Activated naive CD8-positive, alpha-beta T cell treated with anti-CD3 and anti-CD28 coated beads for 36 hours (primary cell): ENCODE data around the gene LYL1. TPM values are rescaled to one million over a fixed set of nuclear protein-coding genes. Genes with fewer than 3 reads are reported as not detected.
A peak's percentile ranks its signal among the peaks of the same experiment; 100 is the strongest.

Experiments
- DNase-seq: peaks from one replicate; pipeline ENCODE4 v3.0.0; 2021
- H3K27ac Mint-ChIP-seq: one replicate; pipeline ENCODE4 v1.8.0; 2022; ENCODE audit warnings: mild to moderate bottlenecking, moderate library complexity, mixed read lengths
- H3K27me3 Mint-ChIP-seq: one replicate; pipeline ENCODE4 v1.8.0; 2022; ENCODE audit warnings: mild to moderate bottlenecking, mixed read lengths
- H3K36me3 Mint-ChIP-seq: one replicate; pipeline ENCODE4 v1.8.0; 2021; ENCODE audit warnings: mild to moderate bottlenecking, mixed read lengths
- H3K4me1 Mint-ChIP-seq: one replicate; pipeline ENCODE4 v1.8.0; 2021; ENCODE audit warnings: mixed read lengths
- H3K4me3 Mint-ChIP-seq: one replicate; pipeline ENCODE4 v1.8.0; 2022; ENCODE audit warnings: mild to moderate bottlenecking, moderate library complexity, mixed read lengths
- H3K9me3 Mint-ChIP-seq: one replicate; pipeline ENCODE4 v1.8.0; 2022; ENCODE audit warnings: mixed read lengths
- total RNA-seq, 2 experiments: library from RNA; stranded (reverse); gene quantifications; one replicate each; pipeline ENCODE4 v1.2.3, GENCODE V29; 2021

The LYL1 gene
- total RNA-seq, 2 experiments from 2014 or later, result 2.6 to 2.9 TPM

DNA sequence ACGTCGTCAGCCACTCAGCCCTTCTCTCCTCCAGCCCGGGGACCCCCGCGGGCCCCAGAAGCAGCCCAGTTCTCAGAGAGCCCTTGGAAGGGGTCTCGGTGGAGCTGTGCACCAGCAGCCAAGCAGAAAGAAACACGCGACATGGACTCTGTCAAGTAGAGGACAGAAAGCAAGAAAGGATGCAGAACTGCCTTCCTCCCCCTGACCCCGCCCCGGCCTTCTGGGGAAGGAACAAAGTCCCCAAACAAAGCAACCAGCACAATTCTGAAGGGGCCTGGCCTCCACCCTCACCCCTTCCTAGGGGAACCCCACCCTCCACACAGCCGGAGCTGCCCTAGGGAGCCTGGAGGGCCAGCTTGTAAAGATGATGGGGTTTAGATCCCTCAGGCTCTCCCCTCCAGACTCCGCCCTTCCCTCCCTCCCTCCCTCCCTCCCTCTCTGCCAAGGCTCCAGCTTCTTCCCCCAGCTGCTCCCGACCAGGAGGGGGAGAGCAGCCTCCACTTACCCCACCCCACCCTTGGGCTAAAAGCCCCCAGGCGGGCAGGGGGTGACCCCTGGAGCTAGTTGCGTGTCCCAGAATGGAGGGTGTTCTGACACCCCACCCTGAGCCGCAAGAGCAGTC, 7.8 kb downstream of the LYL1 start:
- no peak for DNase-seq
- H3K4me1 Mint-ChIP-seq, result peaks cover 27% of the 10 kb centered on the region
- peaks cover 2% of the 10 kb centered on the region for H3K36me3 Mint-ChIP-seq
- H3K4me3 Mint-ChIP-seq, result no peak overlapping the region
- no peak overlapping the region for H3K27ac Mint-ChIP-seq
- peaks cover under 1% of the 10 kb centered on the region for H3K9me3 Mint-ChIP-seq
- H3K27me3 Mint-ChIP-seq, result peaks cover 47% of the 10 kb centered on the region

- Mint-ChIP-seq H3K27me3 (peaks cover 45% of the 10 kb centered on the region), H3K27ac (no peak overlapping the region), H3K36me3 (no peaks in the 10 kb centered on the region), H3K9me3 (no peaks in the 10 kb centered on the region), H3K4me3 (no peak overlapping the region), H3K4me1 (peaks cover 24% of the 10 kb centered on the region)
- DNase-seq, result no peak
These were observed 8.6 kb downstream of the LYL1 start for GRCh38 chr19:13094106-13094504.

DNA sequence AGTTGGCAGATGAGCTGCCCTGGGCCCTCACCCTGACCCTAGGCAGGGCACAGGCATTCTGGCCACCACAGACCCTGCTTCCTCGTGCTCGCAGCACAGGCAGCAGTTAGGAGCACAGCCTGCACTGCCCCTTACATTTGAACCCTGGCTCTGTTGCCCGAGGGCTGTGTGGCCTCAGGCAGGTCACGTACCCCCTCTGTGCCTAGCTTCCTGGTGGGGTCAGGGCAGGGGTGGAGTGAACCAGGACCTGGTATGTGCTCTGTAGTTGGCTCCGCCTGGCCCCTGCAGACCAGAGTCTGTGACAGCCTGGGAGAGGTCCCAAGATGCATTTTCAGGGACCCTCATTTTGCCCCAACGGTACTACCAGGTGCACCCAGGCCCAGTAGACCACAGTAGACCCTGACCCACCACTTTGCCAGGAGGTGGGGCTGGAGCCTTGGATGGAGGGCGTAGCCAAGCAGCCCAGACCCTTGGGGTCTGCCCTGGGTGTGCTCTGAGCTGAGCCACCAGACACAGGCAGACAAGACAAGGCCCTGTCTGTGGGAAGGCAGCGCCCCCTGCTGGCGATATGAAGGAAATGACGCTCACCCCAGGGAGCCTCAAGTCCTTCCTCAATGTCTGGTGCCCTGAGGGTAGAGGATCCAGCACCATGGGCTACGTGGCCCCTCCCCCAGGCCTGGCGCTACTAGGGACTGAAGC, 9.1 kb downstream of the LYL1 start:
- Mint-ChIP-seq H3K36me3 (no peaks in the 10 kb centered on the region), H3K4me1 (peaks cover 21% of the 10 kb centered on the region), H3K4me3 (no peak overlapping the region), H3K9me3 (no peaks in the 10 kb centered on the region), H3K27ac (no peak overlapping the region), H3K27me3 (peaks cover 40% of the 10 kb centered on the region)
- peak; percentile 76 for DNase-seq

DNA sequence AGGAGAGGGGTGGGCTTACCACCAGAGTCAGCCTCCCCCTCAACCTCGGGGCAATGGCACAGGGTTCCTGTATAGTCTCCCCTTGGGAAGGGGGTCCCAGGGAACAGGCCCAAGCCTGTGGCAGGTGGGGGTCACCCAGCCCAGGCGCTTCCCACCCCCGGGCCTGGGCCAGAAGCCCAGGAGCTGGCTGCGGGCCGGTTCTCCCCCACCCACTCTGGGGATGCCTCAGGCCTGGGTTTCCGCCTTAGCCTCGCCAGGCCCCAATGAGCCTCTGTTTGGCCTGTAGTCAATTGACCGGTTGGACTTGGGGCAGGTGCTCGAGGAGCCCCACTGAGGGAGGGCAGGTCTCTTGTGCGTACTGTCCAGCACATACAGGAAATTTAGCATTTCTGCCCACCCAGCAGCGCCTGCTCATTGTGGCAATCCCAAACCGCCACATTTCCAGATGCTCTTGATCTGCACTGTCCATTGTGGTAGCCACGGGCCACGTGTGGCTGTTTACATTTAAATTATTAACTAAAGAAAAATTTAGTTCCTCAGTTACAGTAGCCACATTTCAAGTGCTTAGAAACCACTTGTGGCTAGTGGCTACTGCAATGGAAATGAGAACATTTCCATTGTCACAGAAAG, 9.9 kb downstream of the LYL1 start:
- H3K27me3 Mint-ChIP-seq, result peaks cover 32% of the 10 kb centered on the region
- no peaks in the 10 kb centered on the region for H3K36me3 Mint-ChIP-seq
- H3K9me3 Mint-ChIP-seq, result no peaks in the 10 kb centered on the region
- H3K4me1 Mint-ChIP-seq, result peaks cover 17% of the 10 kb centered on the region
- H3K4me3 Mint-ChIP-seq, result no peak overlapping the region
- H3K27ac Mint-ChIP-seq, result no peak overlapping the region
- no peak for DNase-seq

DNA sequence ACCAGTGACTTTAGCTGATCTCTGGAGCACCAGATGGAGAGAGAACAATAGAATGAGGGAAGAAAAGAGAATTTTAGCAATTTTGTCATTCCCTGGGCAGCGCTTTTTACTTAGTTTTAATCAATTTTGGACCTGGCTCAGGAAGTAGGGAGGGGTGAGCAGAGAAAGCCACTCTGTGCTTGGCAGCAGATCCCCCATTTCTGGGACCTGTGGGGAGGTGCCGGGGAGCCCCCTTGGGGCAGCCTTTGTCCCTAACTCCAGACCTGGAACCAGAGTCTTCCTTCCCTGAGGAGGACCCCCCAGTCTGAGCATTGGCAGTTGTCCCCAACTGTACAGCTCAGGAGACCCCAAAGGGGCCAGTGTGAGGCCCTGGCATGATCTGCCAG, 10.5 kb downstream of the LYL1 start:
- Mint-ChIP-seq H3K9me3 (no peaks in the 10 kb centered on the region), H3K27me3 (peaks cover 28% of the 10 kb centered on the region), H3K4me3 (no peak overlapping the region), H3K27ac (no peak overlapping the region), H3K4me1 (peaks cover 17% of the 10 kb centered on the region), H3K36me3 (no peaks in the 10 kb centered on the region)
- no peak for DNase-seq

- no peak for DNase-seq
- no peaks in the 10 kb centered on the region for H3K36me3 Mint-ChIP-seq
- no peak overlapping the region for H3K4me3 Mint-ChIP-seq
- peaks cover 13% of the 10 kb centered on the region for H3K4me1 Mint-ChIP-seq
- peaks cover 22% of the 10 kb centered on the region for H3K27me3 Mint-ChIP-seq
- H3K9me3 Mint-ChIP-seq, result no peaks in the 10 kb centered on the region
- no peak overlapping the region for H3K27ac Mint-ChIP-seq
These were observed 11.1 kb downstream of the LYL1 start for GRCh38 chr19:13091400-13092157.

DNA sequence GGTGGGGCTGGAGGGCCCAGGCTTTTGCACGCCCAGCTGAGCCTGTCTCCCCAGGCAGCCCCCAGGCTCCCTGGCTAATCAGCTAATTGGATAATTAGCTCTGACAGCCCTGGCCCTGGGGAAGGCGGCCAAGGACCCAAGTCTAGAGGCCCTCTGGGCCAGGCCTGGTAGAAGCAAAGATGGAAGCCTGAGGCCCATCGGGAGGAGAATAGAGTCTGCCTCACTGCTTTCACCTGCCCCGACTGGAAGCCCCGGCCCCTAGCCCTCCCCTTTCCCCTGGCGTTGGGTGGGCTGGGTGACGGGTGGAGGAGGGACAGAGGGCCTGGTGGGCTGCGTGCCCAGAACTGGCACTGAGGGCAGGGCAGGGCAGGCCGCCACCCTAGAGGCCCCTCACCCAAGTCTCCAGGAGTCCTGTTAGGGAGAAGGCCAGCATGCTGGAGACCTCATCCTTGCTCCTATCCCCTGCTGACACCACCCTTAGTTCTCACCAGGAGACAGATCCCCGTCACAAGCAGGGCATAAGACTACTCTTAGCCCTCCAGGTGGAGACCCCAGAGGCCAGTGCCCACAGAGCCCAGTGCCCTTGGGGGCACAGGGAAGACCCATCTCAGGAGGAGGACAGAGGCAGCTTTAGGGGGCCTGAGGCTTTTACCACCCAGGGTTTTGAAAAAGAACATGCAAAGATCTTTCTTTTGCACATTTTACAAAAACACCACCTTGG, 12.0 kb downstream of the LYL1 start:
- H3K27ac Mint-ChIP-seq, result no peak overlapping the region
- peaks cover 13% of the 10 kb centered on the region for H3K27me3 Mint-ChIP-seq
- H3K9me3 Mint-ChIP-seq, result no peaks in the 10 kb centered on the region
- peaks cover 7% of the 10 kb centered on the region for H3K4me1 Mint-ChIP-seq
- H3K36me3 Mint-ChIP-seq, result no peaks in the 10 kb centered on the region
- no peak overlapping the region for H3K4me3 Mint-ChIP-seq
- DNase-seq, result no peak

GRCh38 chr19:13089857-13090507, 12.7 kb downstream of the LYL1 start:
- Mint-ChIP-seq H3K27ac (no peak overlapping the region), H3K4me1 (peaks cover 4% of the 10 kb centered on the region), H3K27me3 (peaks cover 9% of the 10 kb centered on the region), H3K4me3 (no peak overlapping the region), H3K9me3 (no peaks in the 10 kb centered on the region), H3K36me3 (no peaks in the 10 kb centered on the region)
- DNase-seq, result no peak

DNA sequence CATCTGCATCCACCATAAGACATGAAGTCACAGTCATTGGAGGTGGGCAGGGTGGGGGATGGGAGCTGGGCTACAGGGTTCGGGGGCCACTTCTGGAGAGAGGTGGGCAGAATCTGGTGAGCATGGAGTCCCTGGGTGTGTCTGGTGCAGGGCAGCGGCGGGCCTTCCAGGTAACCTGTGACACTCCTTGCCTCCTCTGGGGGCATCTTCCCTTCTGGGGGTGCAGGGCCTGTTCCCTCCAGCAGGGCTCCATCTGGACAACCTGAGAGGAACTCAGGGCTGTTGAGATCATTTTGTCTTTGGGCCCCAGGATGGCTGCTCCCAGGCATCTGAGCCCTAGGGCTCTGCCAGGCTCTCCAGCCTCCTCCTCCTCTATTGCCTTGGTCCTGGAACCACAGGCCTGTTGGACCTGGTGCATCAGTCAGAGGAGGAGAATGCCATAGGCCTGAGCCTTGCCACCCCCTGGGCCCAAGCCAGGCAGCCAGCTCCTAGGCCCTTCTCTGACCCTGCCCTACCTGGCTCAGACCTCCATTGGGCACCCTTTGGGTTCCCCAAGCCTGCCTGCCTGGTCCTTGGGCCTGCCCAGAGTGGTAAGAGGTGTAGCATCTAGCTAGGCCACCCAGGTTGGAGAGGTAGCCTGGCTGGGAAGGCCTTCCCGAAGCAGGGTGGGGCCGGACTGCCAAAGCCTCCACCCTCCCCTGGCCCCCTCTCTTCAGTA, 13.4 kb downstream of the LYL1 start:
- DNase-seq, result peak; percentile 40

GRCh38 chr19:13087795-13088537, 14.7 kb downstream of the LYL1 start:
- H3K9me3 Mint-ChIP-seq, result no peaks in the 10 kb centered on the region
- H3K27ac Mint-ChIP-seq, result no peak overlapping the region
- no peaks in the 10 kb centered on the region for H3K4me1 Mint-ChIP-seq
- no peaks in the 10 kb centered on the region for H3K27me3 Mint-ChIP-seq
- H3K4me3 Mint-ChIP-seq, result no peak overlapping the region
- H3K36me3 Mint-ChIP-seq, result no peaks in the 10 kb centered on the region
- DNase-seq, result no peak

More for the DNA sequence above, 13.4 kb downstream of the LYL1 start:
- Mint-ChIP-seq H3K36me3 (no peaks in the 10 kb centered on the region), H3K4me1 (peaks cover 2% of the 10 kb centered on the region), H3K27me3 (peaks cover 3% of the 10 kb centered on the region), H3K4me3 (no peak overlapping the region), H3K27ac (no peak overlapping the region), H3K9me3 (no peaks in the 10 kb centered on the region)

GRCh38 chr19:13087295-13087694, 15.4 kb downstream of the LYL1 start:
- DNase-seq, result no peak
- Mint-ChIP-seq H3K27ac (no peak overlapping the region), H3K9me3 (no peaks in the 10 kb centered on the region), H3K4me3 (no peak overlapping the region), H3K36me3 (no peaks in the 10 kb centered on the region), H3K27me3 (no peaks in the 10 kb centered on the region), H3K4me1 (no peaks in the 10 kb centered on the region)

DNA sequence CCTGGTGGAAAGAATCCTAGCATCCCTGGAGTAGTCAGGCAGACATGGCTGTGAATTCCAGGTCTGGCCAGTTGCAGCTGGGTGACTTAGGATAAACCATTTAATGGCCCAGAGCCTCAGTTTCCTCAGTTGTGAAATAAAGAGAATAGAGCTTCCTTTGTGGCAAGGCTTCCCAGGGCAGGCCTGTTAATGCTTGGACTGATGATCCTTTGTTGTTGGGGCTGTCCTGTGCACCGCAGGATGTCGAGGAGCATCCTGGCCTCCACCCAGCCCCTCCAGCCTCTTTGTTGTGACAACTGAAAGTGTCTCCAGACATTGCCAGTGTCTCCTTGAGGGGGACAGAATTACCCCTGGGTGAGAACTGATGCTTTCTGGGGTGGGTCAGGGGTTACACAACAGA, 16.3 kb downstream of the LYL1 start:
- no peak for DNase-seq
- Mint-ChIP-seq H3K4me3 (no peak overlapping the region), H3K27me3 (no peaks in the 10 kb centered on the region), H3K36me3 (no peaks in the 10 kb centered on the region), H3K27ac (no peak overlapping the region), H3K4me1 (no peaks in the 10 kb centered on the region), H3K9me3 (no peaks in the 10 kb centered on the region)

DNA sequence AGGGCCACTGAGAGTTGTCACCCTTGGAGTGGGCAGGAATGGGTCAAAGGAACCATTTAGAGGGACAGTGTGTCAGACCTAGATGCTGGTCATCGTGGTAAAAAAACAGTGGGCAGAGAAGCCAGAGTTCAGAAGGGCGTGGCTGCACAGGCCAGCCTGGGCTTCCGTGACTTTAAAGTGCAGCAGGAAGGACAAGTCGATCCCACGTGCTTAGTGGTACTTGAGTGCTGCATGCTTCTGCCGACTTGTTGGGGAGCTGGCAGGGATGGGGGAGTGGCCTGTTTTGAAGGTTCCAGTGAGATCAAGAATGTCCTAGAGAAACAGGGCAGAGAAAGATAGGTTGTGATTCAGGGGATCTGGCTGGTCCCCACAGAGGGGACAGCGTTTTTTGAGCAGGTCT, 17.0 kb downstream of the LYL1 start:
- Mint-ChIP-seq H3K9me3 (no peaks in the 10 kb centered on the region), H3K36me3 (no peaks in the 10 kb centered on the region), H3K4me3 (no peak overlapping the region), H3K27me3 (no peaks in the 10 kb centered on the region), H3K4me1 (no peaks in the 10 kb centered on the region), H3K27ac (no peak overlapping the region)
- DNase-seq, result no peak
